PC-3 (cell line): ENCODE results near the gene EXOC6B.

Source experiments
- EZH2phosphoT487 ChIP-seq: fragments of 300-600 bp; sonication (generic); IDR thresholded peaks from 2 replicates; pipeline ENCODE4 v1.6.1; 2018; ENCODE audit warnings: mild to moderate bottlenecking, antibody characterized with exemption, low read length, borderline replicate concordance
- TF ChIP-seq, protein P1 (sequence below): fragments of 300-600 bp; sonication (generic); conservative IDR thresholded peaks from 2 replicates; pipeline ENCODE4 v1.5.1; 2017; ENCODE audit warnings: antibody characterized with exemption, low read depth, mild to moderate bottlenecking, low read length

DNA sequence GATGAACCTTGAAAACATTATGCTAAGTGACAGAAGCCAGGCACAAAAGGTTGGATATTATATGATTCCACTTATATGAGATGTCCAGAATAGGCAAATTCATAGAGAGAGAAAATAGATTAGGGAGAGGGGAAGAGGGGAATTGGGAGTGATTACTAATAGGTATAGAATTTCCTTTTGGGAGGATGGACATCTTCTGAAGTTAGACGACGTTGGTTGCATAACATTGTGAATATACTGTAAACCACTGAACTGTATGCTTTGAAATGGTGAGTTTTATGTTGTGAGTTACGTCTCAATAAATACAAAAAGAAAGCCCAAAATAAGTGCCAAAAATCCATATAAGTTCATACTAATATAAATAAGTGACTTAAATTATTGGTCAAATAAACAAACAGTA, 659.6 kb downstream of the EXOC6B start:
- TF ChIP-seq, protein P1, sequence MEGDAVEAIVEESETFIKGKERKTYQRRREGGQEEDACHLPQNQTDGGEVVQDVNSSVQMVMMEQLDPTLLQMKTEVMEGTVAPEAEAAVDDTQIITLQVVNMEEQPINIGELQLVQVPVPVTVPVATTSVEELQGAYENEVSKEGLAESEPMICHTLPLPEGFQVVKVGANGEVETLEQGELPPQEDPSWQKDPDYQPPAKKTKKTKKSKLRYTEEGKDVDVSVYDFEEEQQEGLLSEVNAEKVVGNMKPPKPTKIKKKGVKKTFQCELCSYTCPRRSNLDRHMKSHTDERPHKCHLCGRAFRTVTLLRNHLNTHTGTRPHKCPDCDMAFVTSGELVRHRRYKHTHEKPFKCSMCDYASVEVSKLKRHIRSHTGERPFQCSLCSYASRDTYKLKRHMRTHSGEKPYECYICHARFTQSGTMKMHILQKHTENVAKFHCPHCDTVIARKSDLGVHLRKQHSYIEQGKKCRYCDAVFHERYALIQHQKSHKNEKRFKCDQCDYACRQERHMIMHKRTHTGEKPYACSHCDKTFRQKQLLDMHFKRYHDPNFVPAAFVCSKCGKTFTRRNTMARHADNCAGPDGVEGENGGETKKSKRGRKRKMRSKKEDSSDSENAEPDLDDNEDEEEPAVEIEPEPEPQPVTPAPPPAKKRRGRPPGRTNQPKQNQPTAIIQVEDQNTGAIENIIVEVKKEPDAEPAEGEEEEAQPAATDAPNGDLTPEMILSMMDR = no peak
- no peak for TF ChIP-seq EZH2phosphoT487
